NCI-H146 treated with DMSO at 0.1 percent for 48 hours (cell line): ENCODE data around the gene GRID2IP.

Experiments used
- DNase-seq: peaks from one replicate; lab custom pipeline; 2025; ENCODE audit not compliant: unreplicated experiment; lab: John Stamatoyannopoulos, UW

Gene GRID2IP

GRCh38 chr7:6563936-6564770 lies 12.9 kb upstream of the GRID2IP start:
- DNase-seq = no peak

GRCh38 chr7:6562106-6562505 lies 10.8 kb upstream of the GRID2IP start:
- DNase-seq = no peak

GRCh38 chr7:6559896-6560295 lies 8.6 kb upstream of the GRID2IP start:
- no peak for DNase-seq

- DNase-seq = no peak
Observed at GRCh38 chr7:6558837-6559236, 7.6 kb upstream of the GRID2IP start.

GRCh38 chr7:6556196-6556595 lies 4.9 kb upstream of the GRID2IP start:
- no peak for DNase-seq

- no peak for DNase-seq
Observed at GRCh38 chr7:6554848-6555247, 3.6 kb upstream of the GRID2IP start.

- DNase-seq = no peak
Observed at GRCh38 chr7:6553448-6554044, 2.3 kb upstream of the GRID2IP start.

GRCh38 chr7:6547400-6547799 lies 3.9 kb downstream of the GRID2IP start:
- no peak for DNase-seq

GRCh38 chr7:6546498-6547251 lies 4.6 kb downstream of the GRID2IP start:
- DNase-seq = no peak

GRCh38 chr7:6545398-6546126 lies 5.7 kb downstream of the GRID2IP start:
- DNase-seq = no peak

- DNase-seq = no peak
Observed at GRCh38 chr7:6542368-6542767, 8.9 kb downstream of the GRID2IP start.

GRCh38 chr7:6536262-6537260 lies 14.7 kb downstream of the GRID2IP start:
- peak; percentile 51 for DNase-seq

GRCh38 chr7:6533893-6534495 lies 17.3 kb downstream of the GRID2IP start:
- DNase-seq = no peak

GRCh38 chr7:6532516-6532915 lies 18.7 kb downstream of the GRID2IP start:
- DNase-seq = no peak

GRCh38 chr7:6531492-6532279 lies 19.6 kb downstream of the GRID2IP start:
- no peak for DNase-seq

GRCh38 chr7:6530626-6531491 lies 20.4 kb downstream of the GRID2IP start:
- no peak for DNase-seq

GRCh38 chr7:6529643-6530042 lies 21.6 kb downstream of the GRID2IP start:
- no peak for DNase-seq
